ENCODE measurements around the gene GCC2. TPM values are rescaled to one million over a fixed set of nuclear protein-coding genes. Genes with fewer than 3 reads are reported as not detected.
A peak's percentile ranks its signal among the peaks of the same experiment; 100 is the strongest.
"Not testable (repeated sequence)": the region's sequence is repeated elsewhere in the genome, so short reads cannot be mapped to it uniquely, and the experiment has no call there.

GCC2 gene
- total RNA-seq, 1 donor from 2014 or later, result 7.6 TPM

DNA sequence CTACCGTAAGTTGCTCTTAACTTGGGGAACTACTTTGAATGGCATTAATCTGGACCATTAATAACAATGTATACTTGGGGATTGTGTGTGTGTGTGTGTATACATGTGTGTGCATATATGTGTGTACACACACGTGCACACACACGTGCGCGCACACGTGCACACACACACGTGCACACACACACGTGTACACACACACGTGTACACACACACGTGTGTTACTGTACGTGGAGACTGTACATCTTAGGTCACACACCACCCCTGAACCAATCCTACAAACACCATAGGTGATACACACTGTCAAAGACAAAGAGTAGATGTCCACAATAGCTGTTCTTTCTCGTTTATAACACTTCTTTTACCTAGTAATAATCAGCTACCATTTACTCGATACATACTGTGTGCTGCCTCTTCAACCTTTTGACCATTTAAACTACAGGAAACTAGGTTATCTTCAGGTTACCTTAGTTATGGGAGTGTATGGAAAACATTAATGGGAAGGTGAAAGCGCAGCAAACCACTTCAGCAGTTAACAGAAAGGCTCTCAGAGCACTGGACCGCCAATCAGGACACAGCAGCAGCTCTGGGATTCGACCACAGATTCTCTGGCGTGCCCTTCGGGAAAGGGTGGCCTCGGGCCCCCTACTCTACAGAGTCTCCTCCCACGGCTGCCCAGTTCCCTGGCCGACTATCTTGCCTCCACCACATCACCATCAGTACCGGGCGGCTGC, 894 bp upstream of the GCC2 start:
- TF ChIP-seq, protein P1, sequence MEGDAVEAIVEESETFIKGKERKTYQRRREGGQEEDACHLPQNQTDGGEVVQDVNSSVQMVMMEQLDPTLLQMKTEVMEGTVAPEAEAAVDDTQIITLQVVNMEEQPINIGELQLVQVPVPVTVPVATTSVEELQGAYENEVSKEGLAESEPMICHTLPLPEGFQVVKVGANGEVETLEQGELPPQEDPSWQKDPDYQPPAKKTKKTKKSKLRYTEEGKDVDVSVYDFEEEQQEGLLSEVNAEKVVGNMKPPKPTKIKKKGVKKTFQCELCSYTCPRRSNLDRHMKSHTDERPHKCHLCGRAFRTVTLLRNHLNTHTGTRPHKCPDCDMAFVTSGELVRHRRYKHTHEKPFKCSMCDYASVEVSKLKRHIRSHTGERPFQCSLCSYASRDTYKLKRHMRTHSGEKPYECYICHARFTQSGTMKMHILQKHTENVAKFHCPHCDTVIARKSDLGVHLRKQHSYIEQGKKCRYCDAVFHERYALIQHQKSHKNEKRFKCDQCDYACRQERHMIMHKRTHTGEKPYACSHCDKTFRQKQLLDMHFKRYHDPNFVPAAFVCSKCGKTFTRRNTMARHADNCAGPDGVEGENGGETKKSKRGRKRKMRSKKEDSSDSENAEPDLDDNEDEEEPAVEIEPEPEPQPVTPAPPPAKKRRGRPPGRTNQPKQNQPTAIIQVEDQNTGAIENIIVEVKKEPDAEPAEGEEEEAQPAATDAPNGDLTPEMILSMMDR (IDR thresholded peaks at IDR 0.05), result no peak
- peak overlapping the region; percentile 79 to 88 for H3K27ac ChIP-seq
- H3K9me3 ChIP-seq, result no peaks in the 10 kb centered on the region
- H3K4me1 ChIP-seq, result peaks cover 0 to 3% of the 10 kb centered on the region in 2 donors
- no peaks in the 10 kb centered on the region for H3K27me3 ChIP-seq
- DNase-seq (ENCODE audit: low spot score in 2 of 2), result no peak
- H3K36me3 ChIP-seq, result peaks cover 7 to 11% of the 10 kb centered on the region in 2 donors
- H3K4me3 ChIP-seq, result peak overlapping the region; percentile 56 to 77
- intact Hi-C loops (cut with DNase I), result loop anchor here (2.0 kb wide), 2 partner anchors 87 to 139 kb away; partner anchors contain the start of gene LIMS1

DNA sequence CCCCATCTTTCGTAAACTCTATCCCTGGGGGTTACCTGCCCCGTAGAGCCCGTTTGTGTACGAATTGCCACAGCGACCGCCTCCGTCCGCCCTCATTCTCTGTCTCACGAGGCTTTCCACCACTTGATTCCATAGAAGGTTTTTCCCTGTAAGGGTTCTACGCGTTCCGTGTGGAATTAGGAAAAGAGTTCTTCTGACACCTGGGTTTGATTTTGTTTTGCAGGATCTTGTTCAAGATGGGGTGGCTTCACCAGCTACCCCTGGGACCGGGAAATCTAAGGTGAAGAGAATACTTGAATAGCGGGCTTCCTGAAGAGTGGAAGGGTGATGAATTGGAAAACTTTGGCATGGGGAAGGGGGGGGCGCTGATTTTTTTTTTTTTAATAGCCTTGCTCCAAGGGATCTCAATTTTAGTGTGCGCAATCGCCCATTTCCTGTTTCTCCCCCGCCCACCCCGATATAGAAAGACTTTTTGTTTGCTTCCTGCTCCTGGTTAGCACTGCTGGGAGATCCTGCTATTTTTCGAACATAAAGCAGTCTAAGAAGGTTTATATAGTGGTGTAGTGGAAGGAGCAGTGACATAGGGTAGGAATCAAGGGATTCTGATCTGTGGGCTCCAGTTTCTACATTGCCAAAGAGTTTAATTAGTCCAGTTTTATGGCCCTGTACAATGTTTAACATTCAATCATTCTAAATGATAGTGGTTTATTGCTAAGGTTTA, 564 bp downstream of the GCC2 start:
- intact Hi-C loops (cut with DNase I), result loop anchor here (2.0 kb wide), 2 partner anchors 85 to 137 kb away; partner anchors contain the start of gene LIMS1
- no peaks in the 10 kb centered on the region for H3K27me3 ChIP-seq
- TF ChIP-seq, protein P1 (IDR thresholded peaks at IDR 0.05), result no peak
- H3K9me3 ChIP-seq, result no peaks in the 10 kb centered on the region
- H3K4me3 ChIP-seq, result peak overlapping the region; percentile 56 to 77
- H3K36me3 ChIP-seq, result peaks cover 20 to 25% of the 10 kb centered on the region in 2 donors
- DNase-seq (ENCODE audit: low spot score in 2 of 2), result no peak
- peaks cover 0 to 3% of the 10 kb centered on the region in 2 donors for H3K4me1 ChIP-seq
- peak overlapping the region; percentile 79 to 88 for H3K27ac ChIP-seq

DNA sequence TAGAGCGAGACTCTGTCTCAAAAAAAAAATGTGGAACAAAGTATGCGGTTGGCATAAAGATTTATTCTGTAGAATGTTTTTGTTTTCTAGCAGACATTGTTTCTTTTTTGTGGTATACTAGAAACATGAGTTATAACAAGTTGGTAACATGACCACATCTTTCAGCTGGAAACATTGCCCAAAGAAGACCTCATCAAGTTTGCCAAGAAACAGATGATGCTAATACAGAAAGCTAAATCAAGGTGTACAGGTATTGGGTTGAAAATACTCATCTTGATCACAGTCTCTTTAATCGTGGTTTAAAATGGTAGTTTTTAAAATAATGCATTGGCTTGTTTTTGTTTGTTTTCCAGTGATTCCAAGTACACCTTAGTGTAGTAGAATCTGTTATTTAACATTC, 1.9 kb downstream of the GCC2 start:
- TF ChIP-seq, protein P1 (IDR thresholded peaks at IDR 0.05), result no peak
- Histone ChIP-seq H3K9me3 (no peaks in the 10 kb centered on the region), H3K4me1 (peaks cover 0 to 3% of the 10 kb centered on the region in 2 donors), H3K27me3 (no peaks in the 10 kb centered on the region), H3K4me3 (no peak overlapping the region), H3K36me3 (peaks cover 32 to 38% of the 10 kb centered on the region in 2 donors), H3K27ac (no peak overlapping the region)
- DNase-seq (ENCODE audit: low spot score in 2 of 2), result no peak
- intact Hi-C loops (cut with DNase I), result no loop called here

DNA sequence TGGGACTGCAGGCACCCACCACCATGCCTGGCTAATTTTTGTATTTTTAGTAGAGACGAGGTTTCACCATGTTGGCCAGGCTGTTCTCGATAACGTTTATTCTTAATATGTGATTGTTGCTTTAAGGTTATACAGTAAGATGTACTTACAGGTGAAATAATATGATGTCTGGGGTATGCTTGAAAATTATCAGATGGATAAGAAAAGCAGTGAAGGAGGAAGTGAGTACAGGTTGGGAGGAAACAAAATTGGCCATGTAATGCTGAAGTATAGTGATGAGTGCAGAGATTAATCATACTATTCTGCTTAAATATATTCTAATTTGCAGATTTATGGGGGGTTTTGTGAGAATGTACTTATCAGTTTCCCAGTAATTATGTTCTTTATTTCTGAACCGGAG, 3.0 kb downstream of the GCC2 start:
- TF ChIP-seq, protein P1 (IDR thresholded peaks at IDR 0.05), result no peak
- H3K4me1 ChIP-seq, result peaks cover 0 to 3% of the 10 kb centered on the region in 2 donors
- DNase-seq (ENCODE audit: low spot score in 2 of 2), result no peak
- no peaks in the 10 kb centered on the region for H3K27me3 ChIP-seq
- peaks cover 42 to 50% of the 10 kb centered on the region in 2 donors for H3K36me3 ChIP-seq
- intact Hi-C loops (cut with DNase I), result no loop called here
- no peak overlapping the region for H3K27ac ChIP-seq
- H3K4me3 ChIP-seq, result no peak overlapping the region
- peaks cover 0 to 5% of the 10 kb centered on the region in 2 donors for H3K9me3 ChIP-seq

DNA sequence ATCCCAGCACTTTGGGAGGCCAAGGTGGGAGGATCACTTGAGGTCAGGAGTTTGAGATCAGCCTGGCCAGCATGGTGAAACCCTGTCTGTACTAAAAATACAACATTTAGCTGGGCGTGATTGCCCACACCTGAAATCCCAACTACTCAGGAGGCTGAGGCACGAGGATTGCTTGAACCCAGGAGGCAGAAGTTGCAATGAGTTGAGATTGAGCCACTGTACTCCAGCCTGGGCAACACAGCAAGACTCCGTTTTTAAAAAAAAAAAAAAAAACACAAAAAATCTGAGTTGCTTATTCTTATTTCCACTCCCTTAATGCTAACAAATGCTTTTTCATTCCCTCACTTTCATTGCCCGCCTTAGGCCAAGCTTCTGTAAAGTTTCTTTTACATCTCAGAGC, 4.5 kb downstream of the GCC2 start:
- H3K9me3 ChIP-seq, result peaks cover 0 to 20% of the 10 kb centered on the region in 2 donors
- DNase-seq (ENCODE audit: low spot score in 2 of 2); H3K4me3 ChIP-seq; H3K27me3 ChIP-seq; H3K4me1 ChIP-seq; intact Hi-C loops (cut with DNase I); H3K27ac ChIP-seq: not testable (repeated sequence)
- peaks cover 42 to 60% of the 10 kb centered on the region in 2 donors for H3K36me3 ChIP-seq

DNA sequence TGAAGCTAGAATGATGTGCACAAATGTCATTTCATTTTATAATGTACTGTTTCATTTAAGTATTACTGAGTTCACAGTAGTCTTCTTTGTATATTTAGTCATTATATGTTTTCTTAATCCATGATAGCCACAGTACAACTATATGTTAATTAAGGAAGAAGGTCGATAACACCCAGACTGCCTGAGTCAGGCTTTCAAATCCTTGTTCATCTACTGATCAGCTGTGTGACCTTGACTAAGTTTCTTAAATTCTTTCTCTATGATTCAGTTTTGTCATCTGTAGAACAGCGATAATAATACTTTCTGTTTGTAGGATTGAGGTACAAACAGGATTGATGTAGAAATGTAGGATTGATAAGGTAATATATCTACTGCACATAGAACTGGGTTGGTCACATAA, 5.4 kb downstream of the GCC2 start:
- Histone ChIP-seq H3K4me1 (no peaks in the 10 kb centered on the region), H3K4me3 (no peak overlapping the region), H3K27me3 (no peaks in the 10 kb centered on the region), H3K27ac (no peak overlapping the region), H3K9me3 (peaks cover 0 to 20% of the 10 kb centered on the region in 2 donors), H3K36me3 (peaks cover 42 to 66% of the 10 kb centered on the region in 2 donors)
- intact Hi-C loops (cut with DNase I), result no loop called here
- TF ChIP-seq, protein P1 (IDR thresholded peaks at IDR 0.05), result no peak
- no peak for DNase-seq (ENCODE audit: low spot score in 2 of 2)
